Stimulated activated CD4-positive, alpha-beta T cell treated with anti-CD3 and anti-CD28 coated beads, Interleukin-1b, Interleukin-23, amount 100 ng/mL, for 24 hours (primary cell): Measurements from ENCODE around the gene MEP1B.

ENCODE experiments used
- DNase-seq, 4 experiments: peaks; one replicate each; pipeline ENCODE4 v3.0.0-alpha.2; 2020; ENCODE audit warnings: low read depth in 4 of 4, low spot score in 1 of 4

MEP1B gene

GRCh38 chr18:32262092-32262491 is 72.3 kb downstream of the MEP1B start:
- no peak for DNase-seq

DNA sequence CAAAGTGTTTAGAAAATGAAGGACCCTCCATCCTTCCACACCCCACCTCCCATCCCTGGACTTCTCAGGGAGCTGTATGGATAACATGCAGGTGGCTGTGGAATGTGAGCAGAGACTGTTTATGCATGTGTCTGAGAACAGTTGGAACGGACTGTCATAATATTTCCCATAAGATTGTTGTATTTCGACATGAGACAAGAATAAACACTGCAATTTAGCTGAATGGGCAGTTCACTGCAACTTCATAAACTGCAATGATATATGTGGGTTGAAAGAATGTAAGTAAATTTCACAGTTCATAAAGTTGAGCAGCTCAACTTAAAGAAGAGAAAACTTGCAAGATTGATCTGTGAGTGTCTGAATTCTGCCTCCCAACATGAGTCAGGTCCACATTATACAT is 74.6 kb downstream of the MEP1B start:
- no peak for DNase-seq

GRCh38 chr18:32267463-32267862 is 77.6 kb downstream of the MEP1B start:
- DNase-seq = no peak
